IMR-90 (cell line): Measurements from ENCODE around the gene CD300LG. TPM values are rescaled to one million over a fixed set of nuclear protein-coding genes. Genes with fewer than 3 reads are reported as not detected.

Source experiments
- ATAC-seq: fragments of 200-7000 bp; cut with Tn5 transposase; 2 replicates; pipeline ENCODE4 v1.9.1; 2020; ENCODE audit warnings: low read depth, mild to moderate bottlenecking, moderate library complexity
- BruUV-seq: library from RNA; stranded (reverse); fragments of 400-500 nt; replicated peaks from 2 replicates; lab custom pipeline; 2021; lab: Mats Ljungman, UMichigan
- CTCF ChIA-PET: fragments of 300-600 bp; formaldehyde crosslinking; extraction: SDS; loops from one replicate; lab custom pipeline; 2021; ENCODE audit warnings: antibody characterized with exemption; lab: Yijun Ruan, JAX
- POLR2A ChIA-PET: fragments of 300-600 bp; sonication (Branson Sonifier 250); formaldehyde crosslinking; loops from one replicate; lab custom pipeline; 2022; ENCODE audit warnings: antibody characterized with exemption; ENCODE audit not compliant: unreplicated experiment; lab: Charles Lee
- DNase-seq: peaks from one replicate; pipeline ENCODE4 v3.0.0; 2013
- H2AFZ ChIP-seq: replicated peaks from 2 replicates; pipeline ENCODE3; 2013; ENCODE audit warnings: low read length, mild to moderate bottlenecking; ENCODE audit not compliant: poor library complexity
- H2AK5ac ChIP-seq: 2 replicates; pipeline ENCODE4 v1.6.1; 2013; ENCODE audit warnings: low read depth, low read length, inconsistent platforms
- H2AK9ac ChIP-seq: replicated peaks from 2 replicates; pipeline ENCODE3; 2013; ENCODE audit warnings: mild to moderate bottlenecking, low read depth, low read length, moderate library complexity; ENCODE audit not compliant: poor library complexity
- H2BK120ac ChIP-seq: 2 replicates; pipeline ENCODE4 v1.6.1; 2013; ENCODE audit warnings: low read depth, low read length, inconsistent platforms
- H2BK15ac ChIP-seq: 3 replicates; pipeline ENCODE4 v1.6.1; 2013; ENCODE audit warnings: low read depth, low read length, inconsistent platforms
- H2BK20ac ChIP-seq: 2 replicates; pipeline ENCODE4 v1.6.1; 2013; ENCODE audit warnings: low read depth, mild to moderate bottlenecking, inconsistent platforms, low read length, moderate library complexity
- H2BK5ac ChIP-seq: 2 replicates; pipeline ENCODE4 v1.6.1; 2013; ENCODE audit warnings: mild to moderate bottlenecking, low read depth, low read length, inconsistent platforms; ENCODE audit not compliant: poor library complexity, severe bottlenecking
- H3K14ac ChIP-seq: replicated peaks from 2 replicates; pipeline ENCODE4 v1.6.1; 2013; ENCODE audit warnings: low read depth, low read length, inconsistent platforms
- H3K18ac ChIP-seq: 2 replicates; pipeline ENCODE4 v1.6.1; 2013; ENCODE audit warnings: low read depth, low read length, control low read depth
- H3K23ac ChIP-seq: 2 replicates; pipeline ENCODE4 v1.6.1; 2013; ENCODE audit warnings: low read depth, low read length, inconsistent platforms
- H3K27ac ChIP-seq: 2 replicates; pipeline ENCODE4 v1.5.1; 2013; ENCODE audit warnings: mild to moderate bottlenecking, control low read depth, low read length; ENCODE audit not compliant: insufficient read depth
- H3K27me3 ChIP-seq: 2 replicates; pipeline ENCODE4 v1.6.1; 2013; ENCODE audit warnings: low read length; ENCODE audit not compliant: control insufficient read depth, insufficient read depth
- H3K36me3 ChIP-seq: 2 replicates; pipeline ENCODE4 v1.6.1; 2013; ENCODE audit warnings: low read length, mixed read lengths; ENCODE audit not compliant: control insufficient read depth, insufficient read depth
- H3K4ac ChIP-seq: 2 replicates; pipeline ENCODE4 v1.6.1; 2013; ENCODE audit warnings: low read depth, low read length, inconsistent platforms
- H3K4me1 ChIP-seq: 2 replicates; pipeline ENCODE4 v1.6.1; 2013; ENCODE audit warnings: low read length, mixed read lengths; ENCODE audit not compliant: control insufficient read depth, insufficient read depth
- H3K4me2 ChIP-seq: 2 replicates; pipeline ENCODE4 v1.6.1; 2013; ENCODE audit warnings: low read depth, mild to moderate bottlenecking, control low read depth, low read length, moderate library complexity
- H3K4me3 ChIP-seq: 2 replicates; pipeline ENCODE4 v1.5.1; 2013; ENCODE audit warnings: low read depth, mild to moderate bottlenecking, control low read depth, low read length, moderate library complexity; ENCODE audit not compliant: insufficient read depth
- H3K56ac ChIP-seq: 2 replicates; pipeline ENCODE4 v1.6.1; 2013; ENCODE audit warnings: low read length, inconsistent platforms; ENCODE audit not compliant: insufficient read depth; ENCODE audit errors: extremely low read depth
- H3K79me1 ChIP-seq, 2 experiments: 2 replicates each; pipeline ENCODE4 v1.6.1; 2013; ENCODE audit warnings: low read length in 2 of 2, inconsistent platforms in 1 of 2, low read depth in 1 of 2
- H3K9ac ChIP-seq: 2 replicates; pipeline ENCODE4 v1.6.1; 2013; ENCODE audit warnings: low read depth, low read length, control low read depth
- H3K9me1 ChIP-seq: 2 replicates; pipeline ENCODE4 v1.6.1; 2013; ENCODE audit warnings: low read length, inconsistent platforms; ENCODE audit not compliant: insufficient read depth
- H3K9me3 ChIP-seq: 2 replicates; pipeline ENCODE4 v1.6.1; 2013; ENCODE audit warnings: low read length; ENCODE audit not compliant: control insufficient read depth, insufficient read depth
- H4K20me1 ChIP-seq: 2 replicates; pipeline ENCODE4 v1.6.1; 2013; ENCODE audit warnings: low read length, inconsistent platforms; ENCODE audit not compliant: insufficient read depth
- H4K5ac ChIP-seq: 2 replicates; pipeline ENCODE4 v1.6.1; 2013; ENCODE audit warnings: mild to moderate bottlenecking, low read depth, low read length, control low read depth
- H4K8ac ChIP-seq, 2 experiments: 2 replicates each; pipeline ENCODE4 v1.6.1; 2013; ENCODE audit warnings: low read depth in 2 of 2, low read length in 2 of 2, control low read depth in 1 of 2, inconsistent platforms in 1 of 2
- H4K91ac ChIP-seq: 2 replicates; pipeline ENCODE4 v1.6.1; 2013; ENCODE audit warnings: low read depth, low read length, inconsistent platforms; ENCODE audit not compliant: insufficient read depth
- BHLHE40 ChIP-seq: fragments of 150-350 bp; IDR thresholded peaks from 2 replicates; pipeline ENCODE4 v1.6.1; 2016; ENCODE audit warnings: mild to moderate bottlenecking, low read depth, low read length
- CEBPB ChIP-seq: IDR thresholded peaks from 2 replicates; pipeline ENCODE4 v1.6.1; 2012; ENCODE audit warnings: low read depth, low read length, improper control_type of control experiment
- CHD1 ChIP-seq: IDR thresholded peaks from 2 replicates; pipeline ENCODE4 v1.6.1; 2012; ENCODE audit warnings: low read depth, low read length, improper control_type of control experiment
- FOS ChIP-seq: fragments of 150-350 bp; IDR thresholded peaks from 2 replicates; pipeline ENCODE4 v1.6.1; 2016; ENCODE audit warnings: low read depth, low read length
- MAFK ChIP-seq: IDR thresholded peaks from 2 replicates; pipeline ENCODE4 v1.6.1; 2012; ENCODE audit warnings: low read depth, low read length, improper control_type of control experiment
- MAZ ChIP-seq: IDR thresholded peaks from 2 replicates; pipeline ENCODE4 v1.6.1; 2012; ENCODE audit warnings: low read depth, mild to moderate bottlenecking, low read length, improper control_type of control experiment, moderate library complexity, borderline replicate concordance
- MXI1 ChIP-seq: IDR thresholded peaks from 2 replicates; pipeline ENCODE4 v1.6.1; 2012; ENCODE audit warnings: low read depth, mild to moderate bottlenecking, low read length, moderate library complexity, borderline replicate concordance
- NFE2L2 ChIP-seq: fragments of 150-350 bp; IDR thresholded peaks from 2 replicates; pipeline ENCODE4 v1.6.1; 2016; ENCODE audit warnings: low read depth, mild to moderate bottlenecking, low read length
- POLR2A ChIP-seq: IDR thresholded peaks from 2 replicates; pipeline ENCODE4 v1.6.1; 2012; ENCODE audit warnings: mild to moderate bottlenecking, low read depth, low read length
- RAD21 ChIP-seq: IDR thresholded peaks from 2 replicates; pipeline ENCODE4 v1.6.1; 2012; ENCODE audit warnings: low read length, improper control_type of control experiment
- RCOR1 ChIP-seq: IDR thresholded peaks from 2 replicates; pipeline ENCODE4 v1.6.1; 2012; ENCODE audit warnings: mild to moderate bottlenecking, low read length, improper control_type of control experiment; ENCODE audit not compliant: insufficient replicate concordance
- RFX5 ChIP-seq: IDR thresholded peaks from 2 replicates; pipeline ENCODE4 v1.8.0; 2012; ENCODE audit warnings: low read depth, mild to moderate bottlenecking, low read length, moderate library complexity
- SMC3 ChIP-seq: fragments of 150-350 bp; IDR thresholded peaks from 2 replicates; pipeline ENCODE4 v1.6.1; 2016; ENCODE audit warnings: low read depth, mild to moderate bottlenecking, antibody characterized with exemption, low read length, moderate library complexity
- WGBS, 2 experiments: methylation state at CpG; one replicate each; pipeline versions ENCODE4 v1.1.5 to v1.1.7; 2013; ENCODE audit warnings: missing lambda C conversion rate in 2 of 2; ENCODE audit not compliant: insufficient read length in 1 of 2; ENCODE audit errors: extremely low coverage in 2 of 2; 5-methylcytosine and 5-hydroxymethylcytosine counted together
- dilution Hi-C: fragments of 300-500 bp; cut with HindIII; formaldehyde crosslinking; loops from one replicate; pipeline ENCODE4 v1.14.3; 2018; ENCODE audit warnings: low sequenced_read_pairs; ENCODE audit not compliant: unreplicated experiment
- in situ Hi-C: fragments of 300-500 bp; cut with MboI; formaldehyde crosslinking; loops from 3 replicates; pipeline ENCODE4 v1.14.3; 2019; ENCODE audit warnings: low sequenced_read_pairs, inconsistent platforms, mixed read lengths
- intact Hi-C: fragments of 100-400 bp; cut with micrococcal nuclease; formaldehyde crosslinking; loops from 2 replicates; pipeline ENCODE4 v1.10.0; 2022
- polyA plus RNA-seq, 3 experiments: library from polyadenylated mRNA; depleted of rRNA; stranded (reverse); fragments of >200 nt; gene quantifications; 2 replicates each; pipeline ENCODE4 v1.2.3, GENCODE V29; 2012; ENCODE audit warnings: low replicate concordance in 1 of 3
- total RNA-seq: library from RNA; depleted of rRNA; stranded (reverse); fragments of >200 nt; gene quantifications from 2 replicates; pipeline ENCODE4 v1.2.3, GENCODE V29; 2012
- TF ChIP-seq, protein P1 (sequence below): conservative IDR thresholded peaks from 2 replicates; pipeline ENCODE4 v1.5.1; 2012; ENCODE audit warnings: mild to moderate bottlenecking, low read depth, low read length, improper control_type of control experiment
- TF ChIP-seq, protein P2 (sequence below): fragments of 150-350 bp; IDR thresholded peaks from 2 replicates; pipeline ENCODE4 v1.6.1; 2016; ENCODE audit warnings: low read depth, mild to moderate bottlenecking, low read length, moderate library complexity, borderline replicate concordance
- TF ChIP-seq, protein P3 (sequence below): fragments of 150-350 bp; IDR thresholded peaks from 2 replicates; pipeline ENCODE4 v1.6.1; 2017; ENCODE audit warnings: mild to moderate bottlenecking, antibody characterized with exemption, low read length, low read depth

Gene CD300LG
- total and polyA plus RNA-seq, 2 of the 4 experiments (the other 2 are of a cell fraction), result not detected

DNA sequence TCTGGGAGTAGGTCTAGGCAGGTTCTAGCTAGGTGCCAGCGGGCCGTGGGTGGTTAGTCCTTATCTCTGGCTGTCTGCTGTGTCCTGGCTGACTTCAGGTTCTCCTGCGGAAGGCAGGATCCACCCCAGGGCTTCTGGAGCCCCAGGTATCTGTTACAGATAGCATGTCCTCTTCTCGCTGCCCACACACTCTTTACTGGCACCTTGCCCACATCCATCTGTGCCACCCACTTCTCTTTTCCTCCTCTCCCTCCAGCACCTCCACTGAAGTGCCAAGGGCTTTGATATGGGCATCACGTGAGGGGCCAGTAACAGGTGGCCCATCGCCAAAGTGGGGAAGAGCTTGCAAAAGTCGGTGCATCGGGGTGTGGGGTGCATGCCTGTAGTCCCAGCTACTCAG lies 64.9 kb downstream of the CD300LG start:
- H4K8ac ChIP-seq, result no peak overlapping the region
- H2BK20ac ChIP-seq, result no peak overlapping the region
- H2BK5ac ChIP-seq, result no peak overlapping the region
- ATAC-seq (no peak), DNase-seq (no peak)
- in situ Hi-C loops, result no loop called here
- no TSS peak for BruUV-seq
- no peak overlapping the region for H3K4ac ChIP-seq
- no peak overlapping the region for H4K5ac ChIP-seq
- dilution Hi-C loops, result no loop called here
- H2AK5ac ChIP-seq, result no peak overlapping the region
- no peak overlapping the region for H2AFZ ChIP-seq
- H3K36me3 ChIP-seq, result no peaks in the 10 kb centered on the region
- 0 out of 2 replicates have a peak, but pooled peaks cover 1% of the 10 kb centered on the region for H3K4me1 ChIP-seq
- H3K14ac ChIP-seq, result no peak overlapping the region
- H3K23ac ChIP-seq, result no peak overlapping the region
- intact Hi-C loops, result no loop called here
- no peaks in the 10 kb centered on the region for H3K9me3 ChIP-seq
- H3K79me1 ChIP-seq, result no peaks in the 10 kb centered on the region
- H3K18ac ChIP-seq, result no peak overlapping the region
- TF ChIP-seq FOS (no peak), POLR2A (no peak), RFX5 (no peak), BHLHE40 (no peak), MAZ (no peak), CHD1 (no peak), RCOR1 (no peak), CEBPB (no peak), SMC3 (no peak), MXI1 (no peak), NFE2L2 (no peak), MAFK (no peak), RAD21 (no peak)
- TF ChIP-seq, protein P1, sequence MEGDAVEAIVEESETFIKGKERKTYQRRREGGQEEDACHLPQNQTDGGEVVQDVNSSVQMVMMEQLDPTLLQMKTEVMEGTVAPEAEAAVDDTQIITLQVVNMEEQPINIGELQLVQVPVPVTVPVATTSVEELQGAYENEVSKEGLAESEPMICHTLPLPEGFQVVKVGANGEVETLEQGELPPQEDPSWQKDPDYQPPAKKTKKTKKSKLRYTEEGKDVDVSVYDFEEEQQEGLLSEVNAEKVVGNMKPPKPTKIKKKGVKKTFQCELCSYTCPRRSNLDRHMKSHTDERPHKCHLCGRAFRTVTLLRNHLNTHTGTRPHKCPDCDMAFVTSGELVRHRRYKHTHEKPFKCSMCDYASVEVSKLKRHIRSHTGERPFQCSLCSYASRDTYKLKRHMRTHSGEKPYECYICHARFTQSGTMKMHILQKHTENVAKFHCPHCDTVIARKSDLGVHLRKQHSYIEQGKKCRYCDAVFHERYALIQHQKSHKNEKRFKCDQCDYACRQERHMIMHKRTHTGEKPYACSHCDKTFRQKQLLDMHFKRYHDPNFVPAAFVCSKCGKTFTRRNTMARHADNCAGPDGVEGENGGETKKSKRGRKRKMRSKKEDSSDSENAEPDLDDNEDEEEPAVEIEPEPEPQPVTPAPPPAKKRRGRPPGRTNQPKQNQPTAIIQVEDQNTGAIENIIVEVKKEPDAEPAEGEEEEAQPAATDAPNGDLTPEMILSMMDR, result no peak
- TF ChIP-seq, protein P2, sequence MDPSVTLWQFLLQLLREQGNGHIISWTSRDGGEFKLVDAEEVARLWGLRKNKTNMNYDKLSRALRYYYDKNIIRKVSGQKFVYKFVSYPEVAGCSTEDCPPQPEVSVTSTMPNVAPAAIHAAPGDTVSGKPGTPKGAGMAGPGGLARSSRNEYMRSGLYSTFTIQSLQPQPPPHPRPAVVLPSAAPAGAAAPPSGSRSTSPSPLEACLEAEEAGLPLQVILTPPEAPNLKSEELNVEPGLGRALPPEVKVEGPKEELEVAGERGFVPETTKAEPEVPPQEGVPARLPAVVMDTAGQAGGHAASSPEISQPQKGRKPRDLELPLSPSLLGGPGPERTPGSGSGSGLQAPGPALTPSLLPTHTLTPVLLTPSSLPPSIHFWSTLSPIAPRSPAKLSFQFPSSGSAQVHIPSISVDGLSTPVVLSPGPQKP, result no peak
- TF ChIP-seq, protein P3, sequence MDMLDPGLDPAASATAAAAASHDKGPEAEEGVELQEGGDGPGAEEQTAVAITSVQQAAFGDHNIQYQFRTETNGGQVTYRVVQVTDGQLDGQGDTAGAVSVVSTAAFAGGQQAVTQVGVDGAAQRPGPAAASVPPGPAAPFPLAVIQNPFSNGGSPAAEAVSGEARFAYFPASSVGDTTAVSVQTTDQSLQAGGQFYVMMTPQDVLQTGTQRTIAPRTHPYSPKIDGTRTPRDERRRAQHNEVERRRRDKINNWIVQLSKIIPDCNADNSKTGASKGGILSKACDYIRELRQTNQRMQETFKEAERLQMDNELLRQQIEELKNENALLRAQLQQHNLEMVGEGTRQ, result no peak
- H2BK120ac ChIP-seq, result no peak overlapping the region
- H3K4me3 ChIP-seq, result no peak overlapping the region
- H3K9me1 ChIP-seq, result peaks cover 3% of the 10 kb centered on the region; the same call in 1 of the 2 replicates
- H3K27me3 ChIP-seq, result peaks cover 47% of the 10 kb centered on the region
- ChIA-PET CTCF (no interaction called here), POLR2A (interaction anchor here (0.7 kb wide), 1 partner anchor 16 kb away, joined by 3 read pairs; no protein-coding TSS in a partner anchor)
- no CpG with 5 or more reads among the region's 8 CpGs for WGBS, 2 experiments
- H2BK15ac ChIP-seq, result no peak overlapping the region
- no peak overlapping the region for H3K56ac ChIP-seq
- no peak overlapping the region for H3K27ac ChIP-seq
- H2AK9ac ChIP-seq, result no peak overlapping the region
- no peak overlapping the region for H3K9ac ChIP-seq
- H3K4me2 ChIP-seq, result no peak overlapping the region
- no peak overlapping the region for H4K91ac ChIP-seq
- H4K20me1 ChIP-seq, result no peaks in the 10 kb centered on the region
